D341Med (cell line): ENCODE data around the gene NPC2.

Experiments used
- DNase-seq: peaks from one replicate; pipeline ENCODE4 v3.0.0; 2012; ENCODE audit warnings: low spot score

Gene NPC2

DNA sequence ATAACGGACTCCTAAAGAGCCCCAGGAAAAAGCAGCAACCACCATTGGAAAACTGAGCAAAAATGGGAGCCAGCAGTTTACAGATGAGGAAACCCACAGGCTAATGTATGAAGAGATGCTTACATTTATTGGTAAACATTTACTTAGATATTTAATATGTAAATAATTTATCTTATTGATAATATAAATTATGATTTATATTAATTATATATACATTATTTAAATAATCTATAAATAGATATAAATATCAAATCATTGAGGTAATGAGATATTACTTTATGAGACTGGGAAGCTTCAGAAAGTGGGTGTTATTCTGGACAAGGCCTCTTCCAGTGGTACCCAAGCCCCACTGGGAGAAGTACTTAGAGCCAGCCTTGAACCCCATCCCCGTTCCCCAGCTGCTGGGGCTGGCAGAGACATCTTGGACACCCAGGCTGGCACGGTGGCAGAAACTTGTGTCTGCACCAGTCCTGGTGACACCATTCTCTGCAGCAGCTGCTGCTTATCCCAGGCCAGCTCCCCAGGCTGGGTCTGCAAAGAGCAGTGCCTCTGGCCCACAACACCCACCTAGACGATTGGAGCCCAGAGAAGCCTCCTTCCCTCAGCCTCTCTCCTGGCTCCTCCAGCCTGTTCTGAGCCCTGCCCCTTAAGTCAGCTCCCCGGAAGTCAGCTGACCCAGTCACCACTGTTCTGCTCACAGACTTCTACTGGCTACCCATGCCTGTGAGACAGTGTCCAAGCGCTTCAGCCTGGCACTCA lies 26.4 kb upstream of the NPC2 start:
- DNase-seq: no peak

DNA sequence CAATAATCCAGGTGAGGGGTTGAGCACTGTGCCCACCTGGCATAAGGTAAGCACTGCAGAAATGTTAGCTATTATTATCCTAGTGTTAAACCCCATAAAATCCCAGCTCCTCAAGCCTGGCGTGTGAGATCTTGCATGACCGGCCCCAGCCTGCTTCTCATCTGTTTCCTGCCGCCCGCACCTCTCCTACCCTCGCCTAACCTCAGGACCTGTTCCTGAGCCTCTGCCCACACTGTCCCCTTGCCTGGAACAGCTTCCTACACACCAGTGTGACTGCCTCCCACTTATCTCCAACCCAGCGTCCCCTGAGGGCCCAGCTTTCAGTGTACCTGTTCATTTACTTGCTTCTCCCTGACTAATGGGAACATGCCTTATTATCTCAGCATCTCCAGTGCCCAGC lies 25.1 kb upstream of the NPC2 start:
- no peak for DNase-seq

DNA sequence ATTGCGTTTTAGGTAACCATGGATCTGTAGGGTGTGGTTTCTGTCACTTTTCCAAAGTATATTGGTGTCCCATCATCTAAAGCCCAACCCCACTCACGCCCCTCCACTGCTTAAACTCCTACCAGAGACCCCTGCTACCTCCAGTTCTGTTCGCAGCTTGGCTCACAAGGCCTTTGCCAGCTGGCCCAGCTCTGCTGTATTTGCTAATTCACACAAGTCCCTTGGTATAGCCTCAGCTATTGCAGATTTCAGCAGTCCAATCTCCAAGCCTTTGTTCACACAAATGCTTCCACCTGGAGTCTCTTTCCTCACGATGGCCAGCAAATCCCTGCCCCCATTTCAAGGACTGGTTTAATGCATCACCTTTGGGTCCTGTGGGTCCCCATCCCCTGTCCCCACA lies 24.6 kb upstream of the NPC2 start:
- no peak for DNase-seq

DNA sequence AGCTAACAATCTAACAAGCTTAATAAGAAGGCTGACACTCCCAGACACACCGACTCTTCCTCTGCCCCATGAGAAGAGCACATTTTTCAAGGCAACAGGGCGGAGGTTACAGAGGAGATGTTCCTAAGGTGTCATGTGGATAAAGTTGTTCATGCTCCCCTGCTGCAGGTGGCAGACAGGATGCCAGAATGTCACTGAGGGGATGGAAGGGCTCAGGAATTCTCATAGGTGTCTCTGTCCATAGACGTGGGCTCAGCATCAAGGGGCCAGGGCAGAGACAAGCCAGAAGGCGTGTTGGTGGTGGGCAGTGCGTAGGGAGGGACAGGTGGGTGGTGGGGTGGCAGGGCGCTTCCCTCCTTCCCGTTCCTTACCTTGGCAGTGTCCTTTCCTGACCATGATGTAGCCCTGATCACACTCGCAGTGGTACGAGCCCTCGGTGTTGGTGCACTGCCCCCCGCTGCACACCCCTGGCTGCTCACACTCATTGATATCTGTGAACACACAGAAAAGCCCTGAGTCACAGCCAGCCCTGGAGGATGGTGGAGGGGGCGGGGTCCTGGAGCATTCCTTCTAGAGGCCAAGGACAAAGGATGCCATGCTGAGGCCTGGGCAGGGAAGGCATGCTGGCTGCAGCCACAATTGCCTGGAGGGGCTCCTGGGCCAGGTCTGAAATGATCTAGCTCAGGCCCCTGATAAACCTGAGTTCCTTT lies 23.5 kb upstream of the NPC2 start:
- DNase-seq: no peak

DNA sequence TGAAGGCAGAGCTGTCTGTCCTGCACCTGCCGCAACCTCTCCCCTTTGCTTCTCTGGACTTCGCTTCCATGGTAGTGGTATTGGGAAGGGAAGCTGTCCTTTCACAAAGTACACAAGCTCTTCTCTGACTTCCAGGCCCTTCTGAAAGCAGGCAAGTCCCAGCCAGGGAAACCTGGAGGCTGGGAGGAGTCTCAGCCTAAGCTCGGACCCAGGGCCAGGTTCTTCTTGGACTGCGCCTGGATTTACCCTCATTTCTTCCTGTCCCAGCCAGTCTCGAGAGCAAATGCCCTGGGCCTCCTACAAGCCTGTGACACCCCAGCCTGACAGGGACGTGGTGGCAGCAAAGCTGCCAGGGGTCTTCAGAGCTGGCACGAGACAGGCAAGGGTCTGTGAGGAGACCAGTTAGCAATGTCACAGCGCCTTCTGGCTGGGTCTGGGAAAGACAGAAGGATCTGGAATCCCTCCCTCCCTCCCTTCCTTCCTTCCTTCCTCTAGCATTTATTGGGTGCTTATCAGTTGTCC lies 22.8 kb upstream of the NPC2 start:
- no peak for DNase-seq

DNA sequence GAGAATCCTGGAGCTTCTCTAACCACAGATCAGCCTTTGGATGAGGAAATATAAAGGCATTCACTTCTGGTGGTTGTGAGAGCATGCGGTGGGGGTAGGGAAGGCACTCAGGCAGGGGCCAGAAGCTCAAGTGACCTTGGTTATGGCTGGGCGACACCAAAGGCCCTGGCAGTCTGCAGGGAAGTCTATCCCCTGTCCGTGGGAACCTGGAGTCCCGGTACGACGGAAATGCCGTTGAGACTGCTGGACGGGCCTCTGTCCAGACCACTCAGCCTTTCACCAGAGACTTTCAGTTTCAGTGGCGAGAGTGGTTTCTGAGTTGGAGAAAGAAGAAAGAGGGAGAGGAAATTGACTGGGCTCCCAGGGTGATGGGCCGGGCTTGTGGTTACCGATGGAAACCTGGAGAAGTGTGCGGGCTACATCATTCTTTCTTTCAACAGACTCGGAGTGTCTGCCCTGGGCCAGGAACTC lies 21.4 kb upstream of the NPC2 start:
- DNase-seq: no peak

DNA sequence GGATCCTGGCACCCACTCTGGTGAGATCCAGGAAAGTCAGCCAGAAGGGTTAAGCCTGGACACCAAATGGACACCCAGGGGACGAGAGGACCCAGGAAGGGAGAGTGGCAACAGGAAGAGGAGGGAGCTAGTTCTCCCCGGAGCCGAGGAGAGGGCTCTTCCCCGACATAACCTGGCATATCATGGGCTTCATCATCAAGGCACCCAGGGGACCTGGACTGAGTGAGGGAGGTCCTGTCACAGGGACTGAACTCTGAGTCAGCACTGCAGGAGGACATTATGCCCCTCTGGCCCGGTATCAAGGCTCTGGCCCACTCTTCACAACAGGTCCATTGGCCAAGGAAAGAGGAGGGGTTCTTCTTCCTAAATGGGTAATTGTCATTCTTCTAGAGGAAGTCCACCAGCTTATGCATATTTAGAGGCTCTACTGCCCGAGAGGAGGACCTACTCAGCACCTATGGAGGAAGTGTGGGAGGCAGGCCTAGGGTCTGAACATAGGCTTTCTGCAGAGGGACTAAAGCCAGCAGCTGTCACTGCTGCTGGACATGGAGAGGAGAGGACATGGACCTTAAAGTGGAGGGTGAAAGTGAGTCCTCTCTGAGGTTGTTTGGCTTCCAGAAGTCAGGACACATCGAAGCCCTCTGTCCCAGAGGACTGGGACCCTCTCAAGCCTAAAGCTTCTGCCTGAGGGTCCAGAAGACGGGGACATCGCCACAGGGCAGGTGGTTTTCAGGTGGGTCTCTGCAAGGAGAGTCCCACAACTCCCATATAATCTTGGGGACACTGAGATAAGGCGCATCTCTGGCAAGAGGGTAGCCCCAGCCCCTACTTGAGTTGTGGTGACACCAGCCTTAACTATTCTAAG lies 19.1 kb upstream of the NPC2 start:
- DNase-seq: no peak

DNA sequence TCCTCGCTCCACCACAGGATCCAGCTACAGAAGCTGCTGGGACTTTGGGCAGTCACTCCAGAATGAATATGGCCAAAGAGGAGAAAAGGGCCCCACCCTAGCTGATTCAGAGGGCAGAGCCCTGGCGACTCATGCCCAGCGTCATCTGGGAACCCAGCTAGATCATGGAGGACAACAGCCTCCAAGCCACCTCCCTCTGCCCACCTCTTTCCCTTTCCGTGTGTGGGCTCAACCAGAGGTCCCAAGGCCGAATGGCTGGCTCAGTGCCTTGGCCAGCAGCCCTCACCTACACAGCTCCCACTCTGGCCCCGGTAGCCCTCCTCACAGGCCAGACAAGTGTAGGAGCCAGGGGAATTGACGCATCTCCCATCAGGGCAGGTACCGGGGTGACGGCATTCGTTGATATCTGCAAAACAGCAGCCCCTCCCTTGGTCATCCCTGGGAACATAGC lies 17.9 kb upstream of the NPC2 start:
- DNase-seq: no peak

DNA sequence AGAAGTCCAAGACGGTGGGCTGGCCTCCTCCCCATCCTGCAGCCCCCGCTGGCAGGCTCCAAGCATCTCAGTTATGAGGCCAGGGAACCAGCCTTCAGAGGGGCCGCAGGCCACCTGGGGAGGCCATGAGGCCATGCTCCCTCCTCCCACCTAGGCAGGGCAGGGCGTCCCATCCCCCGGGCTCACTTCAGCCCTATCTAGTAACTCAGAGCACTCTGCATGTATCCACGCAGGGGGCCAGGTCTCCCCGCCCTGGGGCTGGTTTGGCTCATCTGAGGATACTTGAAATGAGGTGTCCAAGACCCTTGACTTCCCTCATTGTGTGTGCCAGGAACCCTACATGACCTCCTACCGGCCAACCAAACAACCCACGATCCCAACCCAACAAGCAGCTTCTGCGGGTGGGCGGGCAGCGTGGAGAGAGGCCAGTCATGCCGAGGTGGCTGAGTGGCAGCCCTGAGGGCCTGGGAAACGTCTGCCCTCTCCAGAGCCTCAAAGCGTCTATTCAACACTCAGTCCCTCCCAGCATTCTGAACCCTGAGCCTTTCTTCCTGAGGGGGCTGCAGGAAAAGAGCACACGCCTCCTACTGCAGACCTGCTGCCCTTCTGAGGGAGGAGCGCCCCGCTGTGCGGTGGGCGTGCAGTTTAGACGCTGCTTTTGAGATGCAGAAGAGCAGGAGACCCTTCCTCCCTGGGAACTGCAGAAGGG lies 17.3 kb upstream of the NPC2 start:
- DNase-seq: no peak

DNA sequence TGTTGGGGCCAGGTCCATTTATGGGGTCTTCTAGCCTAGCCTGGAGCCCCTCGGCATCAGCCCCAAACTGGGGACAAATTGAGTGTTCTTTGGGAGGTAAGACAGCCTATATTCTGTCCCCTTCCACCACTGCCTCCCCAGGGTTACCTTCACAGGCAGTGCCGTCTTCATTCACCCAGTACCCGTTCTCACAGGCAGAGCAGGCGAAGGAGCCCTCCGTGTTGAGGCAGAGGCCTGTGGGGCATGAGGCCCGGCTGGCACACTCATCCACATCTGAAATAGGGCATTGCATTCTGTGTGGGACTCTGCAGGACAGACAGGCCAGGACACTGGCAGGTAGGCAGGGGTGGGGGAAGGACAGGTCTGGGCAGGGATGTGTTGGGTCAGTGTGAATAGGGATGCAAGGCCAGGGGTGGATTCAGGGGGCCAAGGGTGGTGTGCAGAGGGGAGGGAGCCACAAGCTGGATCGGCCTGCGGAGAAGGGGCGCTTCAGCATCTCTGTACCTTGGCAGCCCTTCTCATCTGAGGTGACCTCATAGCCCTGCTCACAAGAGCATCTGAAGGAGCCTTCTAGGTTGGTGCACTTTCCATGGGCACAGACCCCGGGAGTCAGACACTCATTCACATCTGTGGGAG lies 16.6 kb upstream of the NPC2 start:
- no peak for DNase-seq

DNA sequence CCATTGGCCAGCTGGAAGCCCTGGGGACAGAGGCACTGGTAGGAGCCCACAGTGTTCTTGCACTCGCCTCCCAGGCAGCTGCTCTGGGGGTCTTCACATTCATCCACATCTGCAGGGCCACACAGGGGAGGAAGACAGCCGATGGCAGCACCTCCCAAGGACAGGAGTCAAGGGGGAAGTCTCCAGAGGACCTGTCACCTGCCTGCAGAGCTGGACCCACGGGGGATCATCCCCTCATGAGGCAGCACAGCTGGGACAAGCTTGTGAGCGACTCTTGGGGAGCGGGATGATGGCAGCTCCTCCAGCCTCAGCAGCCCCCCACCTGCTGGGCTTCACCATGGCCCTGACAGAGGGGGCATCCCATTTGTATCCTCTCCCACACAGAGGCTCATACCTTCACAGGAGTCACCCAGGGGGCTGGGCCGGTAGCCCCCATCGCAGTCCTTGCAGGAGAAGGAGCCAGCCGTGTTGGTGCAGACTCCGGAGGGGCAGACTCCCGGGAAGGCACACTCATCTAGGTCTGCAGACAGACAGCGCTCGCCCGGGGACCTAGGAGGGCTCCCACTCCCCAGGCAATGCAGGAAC lies 15.8 kb upstream of the NPC2 start:
- DNase-seq: no peak

DNA sequence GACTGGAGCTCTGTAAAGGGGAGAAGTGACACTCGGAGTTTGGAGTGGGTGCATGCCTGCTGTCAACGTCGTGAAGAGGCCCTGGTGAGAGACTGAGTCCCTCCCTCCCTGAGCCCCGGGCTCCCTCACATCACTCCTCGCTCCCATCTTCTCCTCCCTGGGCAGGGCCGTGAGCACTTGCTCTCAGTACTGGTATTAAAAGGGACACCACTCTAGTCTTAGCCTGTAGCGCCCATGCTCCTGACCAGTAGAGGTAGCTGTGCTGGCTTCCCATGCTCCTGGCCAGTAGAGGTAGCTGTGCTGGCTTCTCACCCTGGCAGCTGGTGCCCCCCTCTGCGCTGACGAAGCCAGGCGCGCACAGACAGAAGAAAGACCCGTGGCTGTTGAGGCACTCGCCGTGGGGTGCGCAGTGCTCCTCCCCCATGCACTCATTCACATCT lies 15.2 kb upstream of the NPC2 start:
- DNase-seq: peak; percentile 60

DNA sequence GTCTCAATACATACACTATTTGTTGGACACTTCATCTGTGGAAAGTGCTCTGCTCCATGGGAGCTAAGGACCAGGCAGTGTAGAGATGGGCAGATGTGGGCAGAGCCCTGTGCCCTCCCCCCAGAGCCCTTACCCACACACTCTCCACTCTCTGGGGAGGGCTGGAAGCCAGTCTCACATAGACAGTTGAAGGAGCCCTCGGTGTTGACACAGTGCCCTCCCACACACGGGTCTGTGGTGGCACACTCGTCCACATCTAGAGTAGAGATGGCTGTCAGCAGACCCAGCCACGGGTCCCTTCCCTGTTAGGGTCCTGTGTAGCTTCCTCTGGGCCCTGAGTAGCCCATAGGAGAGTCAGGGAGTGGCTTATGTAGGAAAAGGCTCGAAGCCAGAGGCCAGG lies 14.7 kb upstream of the NPC2 start:
- peak; percentile 6 for DNase-seq

DNA sequence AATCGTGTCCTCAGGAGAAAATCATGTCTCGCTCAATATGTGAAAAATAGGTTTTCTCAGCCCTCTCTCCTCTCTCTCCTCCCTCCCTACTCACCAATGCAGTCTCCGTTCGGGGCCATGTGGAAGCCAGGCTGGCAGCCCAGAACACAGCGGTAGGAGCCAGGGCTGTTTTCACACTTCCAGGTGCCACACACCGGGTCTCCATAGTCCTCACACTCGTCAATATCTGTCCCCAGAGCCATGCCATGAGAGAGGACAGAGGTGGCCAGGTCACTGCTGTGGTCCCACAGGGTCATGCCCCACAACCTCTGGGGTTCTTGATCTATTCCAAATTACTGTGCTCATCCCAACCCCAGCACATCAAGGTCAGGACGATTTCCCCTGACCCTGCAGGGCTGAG lies 14.0 kb upstream of the NPC2 start:
- DNase-seq: no peak

DNA sequence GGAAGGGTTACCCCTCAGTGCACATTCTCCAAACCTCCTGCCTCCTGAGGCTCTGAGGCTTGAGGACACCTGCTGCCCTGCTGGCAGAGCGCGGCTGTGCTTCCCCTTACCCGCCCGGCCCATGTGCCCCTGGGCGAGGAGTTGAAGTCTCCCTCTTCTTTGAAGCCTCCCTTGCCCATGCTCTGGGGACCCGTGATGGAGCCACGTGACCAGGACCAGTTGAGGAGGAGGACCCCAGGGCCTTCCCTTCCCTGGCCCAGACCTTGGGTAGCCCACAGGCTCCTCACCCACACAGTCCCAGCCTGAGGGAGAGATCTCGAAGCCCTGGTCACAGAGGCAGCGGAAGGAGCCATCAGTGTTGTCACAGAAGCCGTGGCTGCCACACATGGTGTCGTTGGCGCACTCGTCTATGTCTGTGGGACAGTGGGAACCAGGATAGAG lies 13.3 kb upstream of the NPC2 start:
- DNase-seq: no peak

DNA sequence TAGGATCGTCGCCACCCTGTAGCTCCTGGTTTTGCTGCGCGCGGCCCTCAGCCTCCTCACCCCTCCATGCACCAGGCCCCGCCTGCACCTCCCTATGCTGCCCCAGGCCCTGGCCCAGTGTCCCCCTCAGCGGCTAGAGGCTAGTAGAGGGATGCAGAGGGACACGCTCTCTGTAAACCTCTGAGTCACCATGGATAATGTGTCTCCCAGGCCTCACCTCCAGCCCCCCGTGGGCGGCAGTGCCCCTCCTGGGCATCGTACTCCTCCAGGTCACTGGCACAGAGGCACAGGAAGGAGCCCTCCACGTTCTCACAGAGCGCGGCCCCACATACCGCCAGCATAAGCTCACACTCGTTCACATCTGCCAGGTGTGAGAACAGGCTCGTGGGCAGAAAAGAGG lies 12.7 kb upstream of the NPC2 start:
- DNase-seq: peak; percentile 26

DNA sequence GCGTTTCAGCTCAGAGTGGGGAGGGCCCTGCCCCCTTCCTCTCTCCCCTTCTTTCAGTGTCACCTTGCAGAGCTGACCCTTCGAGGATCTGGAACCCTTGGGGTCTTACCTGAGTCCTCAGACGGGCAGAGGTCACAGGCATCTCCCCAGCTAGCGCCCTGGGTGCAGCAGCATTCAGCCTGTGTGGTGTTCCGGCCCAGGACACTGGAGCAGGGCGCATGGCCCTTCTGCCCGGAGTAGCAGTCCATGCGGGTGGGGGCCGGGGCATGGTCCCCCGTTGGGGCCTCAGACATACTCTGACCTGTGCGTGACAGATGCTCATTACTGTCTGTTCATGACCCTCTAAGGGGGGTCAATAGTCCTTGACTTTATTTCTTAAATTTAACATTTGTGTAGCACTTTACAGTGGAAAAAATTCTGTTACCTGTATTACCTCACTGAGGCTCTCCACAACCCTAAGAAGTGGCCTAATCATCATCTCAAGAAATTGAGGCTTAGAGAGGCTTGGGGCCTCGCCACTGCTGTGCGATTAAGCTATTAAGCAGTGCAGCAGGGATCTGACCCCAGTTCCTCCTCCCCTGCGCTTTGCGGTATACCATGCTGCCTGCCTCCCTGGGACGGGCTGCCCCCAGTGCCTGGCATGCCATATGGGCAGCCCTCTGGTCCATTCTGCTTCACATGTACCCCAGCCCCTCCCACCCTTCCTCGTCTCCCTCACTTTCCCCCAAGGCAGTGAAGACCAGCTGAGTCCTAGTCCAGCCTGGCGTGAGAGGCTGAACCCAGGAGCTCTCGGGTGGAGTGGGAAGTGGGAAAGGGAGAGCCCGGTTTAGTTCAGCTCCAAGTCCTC lies 12.0 kb upstream of the NPC2 start:
- DNase-seq: peak; percentile 42

DNA sequence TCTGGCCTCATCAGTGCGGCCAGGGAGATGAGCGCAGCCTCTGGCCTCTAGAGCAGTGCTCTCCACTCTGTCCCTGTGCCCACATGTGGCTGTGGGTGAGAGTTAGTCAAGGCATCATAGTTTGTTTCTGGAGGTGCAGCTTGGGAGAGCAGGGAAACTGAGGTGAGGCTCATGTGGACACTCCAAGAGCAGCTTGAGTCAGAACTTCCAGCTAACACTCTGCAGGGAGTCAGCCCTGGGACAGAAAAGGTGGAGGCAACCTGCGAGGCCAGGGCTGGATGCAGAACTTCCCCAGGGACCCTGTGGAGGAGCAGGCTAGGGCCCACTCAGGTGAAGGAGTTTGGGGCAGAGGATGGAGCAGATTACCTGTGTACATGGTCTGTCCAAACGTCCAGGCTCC lies 11.3 kb upstream of the NPC2 start:
- no peak for DNase-seq

DNA sequence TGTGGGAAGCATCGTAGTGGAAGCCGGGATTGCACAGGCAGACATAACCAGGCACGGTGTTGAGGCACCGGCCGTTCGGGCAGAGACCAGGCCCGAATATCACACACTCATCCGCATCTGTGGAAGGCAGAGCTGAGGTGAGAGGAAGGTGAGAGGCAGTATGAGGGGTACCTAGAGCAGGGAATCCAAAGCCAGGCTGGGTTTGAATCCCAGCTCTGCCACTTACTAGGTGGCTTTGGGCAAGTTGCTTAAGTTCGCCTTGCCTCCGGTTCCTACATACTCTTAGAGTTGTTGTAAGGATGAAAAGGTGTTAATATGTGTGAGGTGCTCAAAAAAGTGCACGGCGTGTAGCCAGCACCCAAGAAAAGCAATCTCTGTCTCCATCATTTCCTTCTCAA lies 10.8 kb upstream of the NPC2 start:
- DNase-seq: no peak
